ENCODE results near the gene HLA-DMA. TPM values are rescaled to one million over a fixed set of nuclear protein-coding genes. Genes with fewer than 3 reads are reported as not detected.

Gene HLA-DMA
- 3.1 and 6.3 TPM in 2 replicates for total RNA-seq

DNA sequence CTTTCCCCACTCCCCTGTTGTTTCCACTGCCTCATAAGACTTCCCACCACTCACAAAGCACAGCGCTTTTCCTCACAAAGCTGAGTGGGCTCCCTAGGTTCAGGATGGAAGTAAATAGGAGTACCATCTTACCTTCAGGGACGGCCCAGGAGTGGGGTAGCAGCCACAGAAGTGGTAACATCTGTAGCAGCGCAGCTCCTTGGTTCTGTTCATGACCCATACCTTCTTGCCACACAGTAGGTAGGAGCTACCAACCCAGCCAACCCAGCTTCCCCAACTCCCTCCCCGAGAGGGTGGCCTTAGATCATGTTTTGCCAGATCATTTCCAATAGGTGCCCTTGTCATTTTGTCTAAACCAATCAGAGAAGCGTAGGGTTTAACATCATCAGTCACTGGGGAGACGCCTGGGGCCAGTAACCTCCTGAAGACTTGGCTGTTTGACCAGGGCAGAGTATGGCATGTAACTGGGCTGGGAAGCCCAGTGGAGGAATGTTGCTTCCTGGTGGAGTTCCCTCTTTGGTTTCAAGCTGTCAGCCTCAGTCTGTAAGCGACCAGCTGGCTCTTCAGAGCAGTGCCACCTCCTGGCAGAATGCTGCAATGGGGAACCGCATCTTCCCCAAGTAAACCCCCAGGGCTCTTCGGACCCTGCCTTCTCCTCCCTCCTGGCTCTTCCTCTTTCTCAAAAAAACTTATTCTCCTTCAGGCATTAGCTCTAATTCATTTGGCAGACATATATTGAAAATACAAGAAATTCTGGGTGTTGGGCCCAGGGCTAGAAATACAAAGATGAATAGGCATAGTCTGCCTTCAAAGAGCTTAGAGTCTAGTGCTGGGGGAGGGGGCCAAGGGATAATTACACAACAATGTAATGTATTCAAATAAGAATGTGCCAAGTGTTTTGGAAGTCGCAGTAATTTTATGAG lies at the start of gene HLA-DMA:
Gene HLA-DMA, minus strand, starts transcription at position 281 of the 923 bp plus-strand sequence. Its CDS starts 61 bp downstream, at position 220.

DNA sequence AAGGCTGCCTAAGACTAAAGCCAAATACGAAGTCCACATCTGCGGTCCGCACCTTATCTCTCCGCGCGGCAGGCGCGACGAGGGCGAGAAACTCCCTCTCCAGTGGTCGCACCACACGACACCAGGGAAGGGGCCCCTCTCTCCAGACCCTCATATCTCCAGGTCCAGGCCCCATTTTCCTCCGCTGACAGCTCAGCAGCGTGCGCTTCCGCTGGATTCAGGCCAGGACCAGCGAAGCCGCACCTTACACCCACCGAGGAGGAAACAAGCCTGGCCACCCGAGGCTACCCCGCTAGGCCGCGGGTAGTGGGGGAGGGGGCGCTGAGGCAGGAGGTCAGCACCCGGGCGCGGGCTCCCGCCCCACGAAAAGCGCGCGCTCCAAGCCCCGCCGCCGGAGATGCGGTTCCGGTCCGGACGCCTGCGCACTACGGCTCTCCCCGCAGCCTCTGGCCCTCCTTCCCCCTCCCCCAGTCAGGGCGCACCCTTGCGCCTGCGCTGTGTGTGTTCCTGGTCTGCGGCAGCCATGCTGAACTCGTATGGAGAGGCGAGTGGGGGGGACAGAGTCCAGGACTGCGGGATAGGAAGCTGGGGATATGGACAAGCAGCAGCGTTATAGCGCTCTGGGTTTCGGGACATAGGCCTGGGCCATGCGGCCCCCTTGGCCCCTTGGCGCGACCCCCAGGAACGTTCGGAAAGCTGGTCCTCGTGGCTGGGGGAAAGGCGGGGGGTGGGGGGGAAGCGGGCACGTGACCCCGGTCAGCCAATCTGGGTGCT lies 15.4 kb upstream of the HLA-DMA start, which contains the start of gene BRD2:
Gene BRD2, plus strand, starts transcription at position 502 of the 774 bp plus-strand sequence. CDS start 4,305 bp downstream, outside the sequence.

DNA sequence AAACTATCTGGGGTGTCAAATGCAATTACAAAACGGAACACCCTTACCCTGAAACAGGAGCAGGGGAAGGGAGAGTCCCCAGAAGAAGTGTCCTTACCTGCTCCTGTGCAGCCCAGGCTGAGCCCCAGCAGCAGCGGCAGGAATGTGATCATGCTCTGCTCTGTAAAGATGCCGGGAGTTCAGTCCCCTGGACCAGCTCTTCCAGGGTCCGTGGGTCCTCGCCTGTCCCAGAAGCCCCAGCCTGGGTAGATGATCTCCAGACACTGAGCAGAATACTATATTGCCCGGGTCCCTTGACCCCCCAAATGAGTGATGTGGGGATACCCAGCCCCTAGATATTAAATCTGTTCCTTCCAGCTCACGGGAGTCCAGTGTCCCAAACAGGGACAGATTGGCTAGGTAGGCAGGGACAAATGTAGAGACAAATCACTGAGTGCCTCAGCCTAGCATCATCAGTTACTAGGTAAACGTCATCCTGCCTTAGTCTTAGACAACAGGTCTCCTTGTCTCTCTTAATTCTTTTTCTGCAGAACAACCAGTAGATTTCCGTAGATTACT lies 12.2 kb downstream of the HLA-DMA start, which contains the start of gene HLA-DMB:
Gene HLA-DMB, minus strand, starts transcription at position 373 of the 558 bp plus-strand sequence. Its CDS starts 221 bp downstream, at position 152.

Other genes starting within 250 kb of the HLA-DMA start
- not detected in 2 replicates for gene HLA-DQA2, start 211.7 kb downstream of the HLA-DMA start, total RNA-seq
- gene HLA-DQB2, start 189.6 kb downstream of the HLA-DMA start, total RNA-seq: not detected in 2 replicates
- 1.2 and 3.0 TPM in 2 replicates for gene HLA-DOB, start 136.1 kb downstream of the HLA-DMA start, total RNA-seq
- 24.7 and 73.0 TPM in 2 replicates for gene TAP2, start 114.4 kb downstream of the HLA-DMA start, total RNA-seq
- 6.9 and 11.8 TPM in 2 replicates for gene PSMB8, start 109.0 kb downstream of the HLA-DMA start, total RNA-seq
- 13.0 and 26.2 TPM in 2 replicates for gene TAP1, start 99.4 kb downstream of the HLA-DMA start, total RNA-seq
- gene PSMB9, start 98.9 kb downstream of the HLA-DMA start, total RNA-seq: 0.39 and 0.87 TPM in 2 replicates
- under 0.01 TPM in 1 of 2 replicates, not detected in the other for gene HLA-DMB, start 12.1 kb downstream of the HLA-DMA start, total RNA-seq
- 144 and 181 TPM in 2 replicates for gene BRD2, start 15.5 kb upstream of the HLA-DMA start, total RNA-seq
- not detected in 2 replicates for gene HLA-DOA, start 56.5 kb upstream of the HLA-DMA start, total RNA-seq
- 9.0 and 14.9 TPM in 2 replicates for gene HLA-DPA1, start 120.6 kb upstream of the HLA-DMA start, total RNA-seq
- 46.8 and 57.7 TPM in 2 replicates for gene HLA-DPB1, start 122.9 kb upstream of the HLA-DMA start, total RNA-seq
- 0.22 and 0.39 TPM in 2 replicates for gene COL11A2, start 239.4 kb upstream of the HLA-DMA start, total RNA-seq
- 30.6 and 32.2 TPM in 2 replicates for gene RXRB, start 247.6 kb upstream of the HLA-DMA start, total RNA-seq
- 131 and 148 TPM in 2 replicates for gene SLC39A7, start 247.8 kb upstream of the HLA-DMA start, total RNA-seq